Measurements from ENCODE around the gene ZFAND3. TPM values are rescaled to one million over a fixed set of nuclear protein-coding genes. Genes with fewer than 3 reads are reported as not detected.

ZFAND3 gene
- total RNA-seq, 6 experiments from 2014 or later, result 75.2 to 93.2 (median 87.0) TPM

- TF ChIP-seq CTCF (IDR thresholded peaks at IDR 0.05), result no peak
- Mint-ChIP-seq H3K27ac (peak overlapping the region; percentile 80), H3K36me3 (ENCODE audit: low read depth) (peaks cover 12% of the 10 kb centered on the region), H3K4me1 (ENCODE audit: low read depth) (peaks cover 55% of the 10 kb centered on the region), H3K27me3 (ENCODE audit: insufficient read depth) (no peaks in the 10 kb centered on the region), H3K9me3 (no peaks in the 10 kb centered on the region), H3K4me3 (no peak overlapping the region; the same call in 1 of the 2 replicates)
- DNase-seq, result peak; percentile 67
These were observed 119.4 kb downstream of the ZFAND3 start for GRCh38 chr6:37938909-37939308.

- no peak for DNase-seq
- TF ChIP-seq CTCF (IDR thresholded peaks at IDR 0.05), result no peak
- H3K36me3 Mint-ChIP-seq (ENCODE audit: low read depth), result peaks cover 8% of the 10 kb centered on the region
- H3K9me3 Mint-ChIP-seq, result no peaks in the 10 kb centered on the region
- H3K27ac Mint-ChIP-seq, result peak overlapping the region; percentile 29; the same call in 1 of the 2 replicates
- no peak overlapping the region for H3K4me3 Mint-ChIP-seq
- no peaks in the 10 kb centered on the region for H3K27me3 Mint-ChIP-seq (ENCODE audit: insufficient read depth)
- peaks cover 50% of the 10 kb centered on the region for H3K4me1 Mint-ChIP-seq (ENCODE audit: low read depth)
These were observed 120.7 kb downstream of the ZFAND3 start for GRCh38 chr6:37940074-37940847.

- H3K4me1 Mint-ChIP-seq (ENCODE audit: low read depth), result peaks cover 41% of the 10 kb centered on the region
- no peak for TF ChIP-seq CTCF (IDR thresholded peaks at IDR 0.05)
- H3K36me3 Mint-ChIP-seq (ENCODE audit: low read depth), result peaks cover 8% of the 10 kb centered on the region
- H3K4me3 Mint-ChIP-seq, result no peak overlapping the region
- H3K9me3 Mint-ChIP-seq, result no peaks in the 10 kb centered on the region
- no peak overlapping the region for H3K27ac Mint-ChIP-seq
- no peak for DNase-seq
- peaks cover 1% of the 10 kb centered on the region for H3K27me3 Mint-ChIP-seq (ENCODE audit: insufficient read depth)
These were observed 122.3 kb downstream of the ZFAND3 start for GRCh38 chr6:37941871-37942270.

- no peak for TF ChIP-seq CTCF (IDR thresholded peaks at IDR 0.05)
- Mint-ChIP-seq H3K27me3 (ENCODE audit: insufficient read depth) (peaks cover 1% of the 10 kb centered on the region), H3K27ac (no peak overlapping the region; the same call in 1 of the 2 replicates), H3K4me1 (ENCODE audit: low read depth) (peaks cover 42% of the 10 kb centered on the region), H3K9me3 (no peaks in the 10 kb centered on the region), H3K4me3 (no peak overlapping the region), H3K36me3 (ENCODE audit: low read depth) (peaks cover 5% of the 10 kb centered on the region)
- no peak for DNase-seq
These were observed 123.3 kb downstream of the ZFAND3 start for GRCh38 chr6:37942606-37943376.

GRCh38 chr6:37943436-37944058 is 124.0 kb downstream of the ZFAND3 start:
- Mint-ChIP-seq H3K36me3 (ENCODE audit: low read depth) (peaks cover 4% of the 10 kb centered on the region), H3K4me1 (ENCODE audit: low read depth) (peaks cover 40% of the 10 kb centered on the region), H3K27ac (no peak overlapping the region), H3K27me3 (ENCODE audit: insufficient read depth) (peaks cover 1% of the 10 kb centered on the region), H3K4me3 (no peak overlapping the region), H3K9me3 (no peaks in the 10 kb centered on the region)
- no peak for DNase-seq
- TF ChIP-seq CTCF (IDR thresholded peaks at IDR 0.05), result no peak
